ENCODE measurements around the gene SCGB1C1.

SCGB1C1 gene

DNA sequence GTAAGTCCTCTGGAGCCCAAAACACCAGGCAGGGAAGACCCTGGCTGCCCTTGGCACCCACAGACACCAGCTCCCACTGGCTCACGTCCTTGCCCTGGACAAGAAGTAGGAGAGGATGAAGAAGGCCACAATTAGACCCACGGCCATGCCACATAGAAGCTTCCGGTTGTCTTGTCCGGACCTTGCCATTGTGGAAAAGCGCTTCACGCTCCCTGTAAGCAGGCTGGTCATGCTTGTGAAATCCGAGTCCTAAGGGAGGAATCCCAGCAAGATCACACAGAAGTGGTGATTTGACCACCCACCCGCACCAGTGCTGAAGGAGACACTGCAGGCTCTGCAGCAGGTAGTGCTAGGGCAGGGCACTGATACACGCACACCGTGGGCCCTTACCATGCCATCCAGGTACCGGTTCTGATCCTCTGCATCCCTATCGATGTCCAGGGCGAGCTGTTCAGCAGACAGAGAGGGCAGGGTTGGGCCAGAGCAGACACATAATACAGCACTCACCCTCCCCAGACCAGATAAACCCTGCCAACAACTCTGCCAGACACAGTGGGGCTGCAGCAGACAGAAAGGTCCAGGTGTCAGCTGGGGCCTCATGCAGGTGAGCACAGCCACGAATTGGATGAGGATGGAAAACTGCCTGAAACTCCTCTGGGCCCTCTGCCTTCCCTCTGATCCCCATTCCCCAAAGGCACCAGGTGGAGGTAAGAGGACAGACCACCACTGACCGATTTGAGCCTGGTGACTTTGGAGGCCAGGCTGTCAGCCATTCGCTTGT is 12.5 kb downstream of the SCGB1C1 start:
- DNase-seq (ENCODE audit: low read depth in 2 of 2) = no peak

DNA sequence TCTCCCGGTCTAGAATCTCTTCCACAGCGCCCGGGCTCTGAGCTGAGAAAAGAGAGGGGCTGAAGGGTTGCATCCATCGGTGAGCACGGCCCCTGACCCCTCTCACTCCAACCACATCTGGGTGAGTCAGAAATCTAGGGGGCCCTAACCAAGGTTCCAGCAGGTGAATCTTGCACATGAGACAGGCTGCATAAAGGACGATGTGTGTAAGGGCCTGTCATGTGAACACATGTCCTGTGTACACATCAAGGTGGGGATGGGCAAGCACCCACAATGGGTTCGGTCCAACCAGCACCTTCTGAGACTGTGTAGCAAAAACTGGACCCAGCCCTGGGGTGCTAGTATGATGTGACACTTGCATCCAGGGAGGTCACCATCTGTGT is 13.1 kb downstream of the SCGB1C1 start:
- no peak for DNase-seq (ENCODE audit: low read depth in 2 of 2)

DNA sequence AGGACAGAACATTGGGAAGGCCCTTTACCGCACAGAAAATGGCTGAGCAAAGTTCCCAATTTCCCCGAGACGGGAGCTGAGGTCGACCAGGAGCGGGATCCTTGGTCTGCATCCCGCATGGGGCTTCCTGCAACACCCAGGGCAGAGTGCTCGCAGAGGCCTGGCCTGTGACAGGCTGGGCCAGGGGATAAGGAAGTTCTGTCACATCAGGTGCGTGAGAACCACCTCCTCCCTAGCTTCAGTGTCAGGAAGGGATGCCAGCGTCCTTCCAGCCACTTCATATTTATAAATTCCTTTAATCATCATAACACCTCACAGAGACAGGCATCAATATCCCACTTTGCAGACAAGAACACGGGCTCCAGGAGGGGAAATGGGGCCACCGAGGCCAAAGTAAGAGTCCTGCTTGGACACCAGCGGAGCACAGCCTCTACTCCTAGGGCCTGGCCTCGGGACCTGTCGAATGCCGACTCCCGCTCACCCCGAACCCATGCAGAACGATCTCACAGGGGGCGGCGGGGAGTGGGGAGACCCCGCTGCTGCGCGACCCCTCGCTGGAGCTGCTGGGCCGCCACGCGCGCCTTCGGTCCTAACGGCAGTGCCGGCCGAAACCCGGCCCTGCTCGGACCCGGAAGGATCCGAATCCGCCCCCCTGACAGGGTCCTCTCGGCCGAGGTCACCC is 13.8 kb downstream of the SCGB1C1 start:
- DNase-seq (ENCODE audit: low read depth in 2 of 2) = no peak

DNA sequence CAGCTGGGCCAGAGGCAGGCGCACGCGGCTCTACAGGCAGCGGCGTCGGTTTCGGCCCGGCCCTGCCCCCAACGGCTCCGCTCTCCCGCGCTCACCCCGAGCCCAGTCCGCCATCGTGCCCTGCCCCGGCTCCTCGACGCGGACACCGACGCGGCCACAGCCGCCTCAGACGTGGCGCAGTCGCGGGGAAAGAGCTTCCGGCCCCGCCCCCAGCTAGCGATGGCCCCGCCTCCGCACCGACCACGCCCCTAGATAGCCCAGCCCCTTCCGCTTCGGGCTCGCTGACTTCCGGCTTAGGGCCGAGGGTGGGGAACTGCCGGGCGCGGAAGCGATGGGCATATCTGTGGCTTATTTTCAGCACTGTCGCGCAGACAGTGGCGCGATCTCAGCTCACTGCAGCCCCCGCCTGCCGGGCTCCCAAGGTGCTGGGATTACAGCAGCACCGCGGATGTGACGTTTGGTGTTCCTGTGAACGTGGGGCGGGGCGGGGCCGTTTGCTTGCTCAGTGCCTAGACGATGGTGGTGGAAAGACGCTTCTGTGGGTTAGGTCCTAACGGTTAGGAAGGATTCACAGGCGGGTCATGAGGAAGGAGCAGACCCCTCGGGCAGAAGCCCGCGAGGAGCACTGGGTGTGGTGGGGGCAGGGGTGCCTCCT is 14.5 kb downstream of the SCGB1C1 start, which contains the start of the genes BET1L and RIC8A:
TSS of gene BET1L (minus strand) at position 192 of the 655 bp plus-strand sequence. CDS start at position 114, 78 bp downstream.
TSS of gene RIC8A (plus strand) at position 501 of the 655 bp plus-strand sequence. CDS start 1,147 bp downstream, outside the sequence.
- peak; percentile 94 to 96 for DNase-seq (ENCODE audit: low read depth in 2 of 2)

DNA sequence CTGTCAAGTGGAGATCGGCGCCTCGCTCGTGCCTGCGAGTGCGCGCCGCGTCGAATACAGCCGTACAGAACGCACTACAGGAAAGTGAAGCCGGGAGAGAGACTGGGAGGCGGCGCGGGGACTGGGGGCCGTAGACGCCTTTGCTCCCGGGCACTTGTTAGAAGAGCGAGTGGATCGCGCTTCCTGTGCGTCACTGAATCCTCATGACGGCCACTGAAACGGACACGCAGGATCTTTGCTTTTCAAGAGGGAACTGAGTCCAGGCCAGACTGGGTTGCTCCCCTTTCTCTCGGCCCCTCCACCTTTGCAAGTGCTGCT is 14.9 kb downstream of the SCGB1C1 start:
- no peak for DNase-seq (ENCODE audit: low read depth in 2 of 2)

DNA sequence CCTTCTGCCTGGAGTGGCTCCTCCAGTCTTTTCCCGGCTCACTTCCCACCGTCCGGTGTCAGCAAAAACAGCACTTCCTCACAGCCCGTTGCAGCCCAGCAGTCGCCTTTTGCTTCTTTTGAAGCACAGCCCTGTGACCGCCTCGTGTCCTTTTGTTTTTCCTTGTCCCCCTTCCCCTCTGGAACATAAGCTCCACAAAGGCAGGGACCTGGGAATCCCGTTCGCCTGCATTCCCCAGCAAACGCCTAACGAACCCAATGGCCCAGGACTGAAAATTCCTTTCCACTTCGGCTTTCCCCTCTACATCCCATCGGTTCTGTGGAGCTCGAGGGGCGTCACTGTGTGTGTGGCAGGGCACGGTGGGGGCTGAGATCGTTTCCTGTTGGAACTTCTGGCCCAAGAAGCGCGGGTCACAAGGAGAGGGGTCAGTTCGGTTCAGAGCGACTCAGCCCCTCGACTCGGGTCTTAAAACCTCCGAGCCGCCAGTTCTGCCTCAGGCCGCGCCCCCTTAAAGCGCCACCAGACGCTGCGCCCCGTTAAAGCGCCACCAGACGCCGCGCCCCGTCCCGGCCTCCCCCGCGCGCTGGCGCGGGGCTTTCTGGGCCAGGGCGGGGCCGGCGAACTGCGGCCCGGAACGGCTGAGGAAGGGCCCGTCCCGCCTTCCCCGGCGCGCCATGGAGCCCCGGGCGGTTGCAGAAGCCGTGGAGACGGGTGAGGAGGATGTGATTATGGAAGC is 15.5 kb downstream of the SCGB1C1 start:
- peak; percentile 76 to 78 for DNase-seq (ENCODE audit: low read depth in 2 of 2)

DNA sequence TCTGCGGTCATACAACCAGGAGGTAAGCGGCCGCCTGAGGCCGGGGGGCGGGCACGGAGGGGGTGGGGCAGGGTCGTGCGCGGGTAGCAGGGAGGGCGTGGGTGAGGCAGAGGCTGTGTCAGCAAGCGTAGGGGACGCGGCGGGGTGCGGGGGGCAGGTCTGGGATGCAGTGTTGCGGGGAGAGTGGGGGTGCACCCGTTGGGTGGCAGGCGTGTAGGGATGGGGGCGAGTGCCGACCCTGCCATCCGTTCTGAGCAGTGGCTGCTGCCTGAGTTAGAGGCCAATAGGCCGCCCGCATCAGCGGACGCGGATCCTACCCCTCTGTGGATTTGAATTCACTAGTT is 16.0 kb downstream of the SCGB1C1 start:
- DNase-seq (ENCODE audit: low read depth in 2 of 2) = no peak

DNA sequence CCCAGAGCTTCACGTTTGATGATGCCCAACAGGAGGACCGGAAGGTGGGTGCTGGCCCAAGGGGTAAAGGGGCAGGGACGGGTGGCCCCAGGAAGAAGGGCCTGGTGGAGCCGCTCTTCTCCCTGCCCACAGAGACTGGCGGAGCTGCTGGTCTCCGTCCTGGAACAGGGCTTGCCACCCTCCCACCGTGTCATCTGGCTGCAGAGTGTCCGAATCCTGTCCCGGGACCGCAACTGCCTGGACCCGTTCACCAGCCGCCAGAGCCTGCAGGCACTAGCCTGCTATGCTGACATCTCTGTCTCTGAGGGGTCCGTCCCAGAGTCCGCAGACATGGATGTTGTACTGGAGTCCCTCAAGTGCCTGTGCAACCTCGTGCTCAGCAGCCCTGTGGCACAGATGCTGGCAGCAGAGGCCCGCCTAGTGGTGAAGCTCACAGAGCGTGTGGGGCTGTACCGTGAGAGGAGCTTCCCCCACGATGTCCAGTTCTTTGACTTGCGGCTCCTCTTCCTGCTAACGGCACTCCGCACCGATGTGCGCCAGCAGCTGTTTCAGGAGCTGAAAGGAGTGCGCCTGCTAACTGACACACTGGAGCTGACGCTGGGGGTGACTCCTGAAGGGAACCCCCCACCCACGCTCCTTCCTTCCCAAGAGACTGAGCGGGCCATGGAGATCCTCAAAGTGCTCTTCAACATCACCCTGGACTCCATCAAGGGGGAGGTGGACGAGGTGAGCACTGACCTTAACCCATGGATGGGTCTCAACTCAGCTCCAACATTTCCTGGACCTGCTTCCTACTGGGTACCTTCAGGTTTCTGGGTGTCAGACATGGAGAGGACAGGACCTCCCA is 16.6 kb downstream of the SCGB1C1 start:
- DNase-seq (ENCODE audit: low read depth in 2 of 2) = no peak

DNA sequence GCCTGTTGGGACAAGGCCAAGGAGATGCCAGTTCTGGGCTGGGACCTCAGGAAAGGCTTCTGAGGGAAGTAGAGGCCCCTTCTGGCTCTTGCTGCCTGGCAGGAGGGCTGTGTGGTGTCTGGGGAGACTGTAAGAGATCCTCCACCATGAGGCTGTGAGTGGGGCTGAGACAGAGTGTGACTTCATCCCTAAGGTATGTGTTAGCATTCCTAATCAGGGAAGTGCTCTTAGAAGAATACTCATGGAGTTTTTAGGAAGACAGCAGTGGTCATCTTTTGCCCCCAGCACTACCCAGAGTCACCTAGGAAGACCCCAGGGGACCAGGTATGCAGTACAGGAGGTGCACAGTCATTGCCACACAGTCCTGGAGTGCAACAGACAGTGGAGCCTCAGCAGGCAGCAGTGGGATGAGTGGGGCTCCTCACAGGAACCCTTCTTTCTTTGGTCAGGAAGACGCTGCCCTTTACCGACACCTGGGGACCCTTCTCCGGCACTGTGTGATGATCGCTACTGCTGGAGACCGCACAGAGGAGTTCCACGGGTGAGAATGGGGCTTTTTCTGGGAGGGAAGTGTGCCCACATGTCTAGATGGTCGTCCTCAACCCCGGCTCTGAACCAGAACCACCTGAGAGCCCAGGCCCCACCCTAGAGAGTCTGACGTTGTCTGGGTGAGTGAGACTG is 17.4 kb downstream of the SCGB1C1 start:
- DNase-seq (ENCODE audit: low read depth in 2 of 2) = no peak

DNA sequence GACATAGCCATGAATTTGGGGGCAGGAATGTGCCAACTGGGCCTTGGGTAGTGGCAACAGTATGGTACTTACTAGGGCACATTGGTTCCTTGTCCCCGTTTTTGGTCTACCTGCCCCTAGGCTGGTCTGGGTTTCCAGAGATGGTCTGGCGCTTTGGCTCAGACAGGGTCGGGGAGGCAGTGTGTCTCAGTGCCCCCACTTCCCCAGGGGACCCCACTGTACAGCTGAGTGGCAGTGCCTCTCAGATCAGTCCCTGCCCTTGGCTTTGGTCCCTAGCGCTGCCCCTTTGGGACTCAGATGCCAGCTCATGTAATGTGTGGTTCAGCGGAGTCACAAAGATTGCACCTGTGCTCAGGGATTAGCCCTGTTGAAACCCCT is 17.9 kb downstream of the SCGB1C1 start:
- DNase-seq (ENCODE audit: low read depth in 2 of 2) = no peak

DNA sequence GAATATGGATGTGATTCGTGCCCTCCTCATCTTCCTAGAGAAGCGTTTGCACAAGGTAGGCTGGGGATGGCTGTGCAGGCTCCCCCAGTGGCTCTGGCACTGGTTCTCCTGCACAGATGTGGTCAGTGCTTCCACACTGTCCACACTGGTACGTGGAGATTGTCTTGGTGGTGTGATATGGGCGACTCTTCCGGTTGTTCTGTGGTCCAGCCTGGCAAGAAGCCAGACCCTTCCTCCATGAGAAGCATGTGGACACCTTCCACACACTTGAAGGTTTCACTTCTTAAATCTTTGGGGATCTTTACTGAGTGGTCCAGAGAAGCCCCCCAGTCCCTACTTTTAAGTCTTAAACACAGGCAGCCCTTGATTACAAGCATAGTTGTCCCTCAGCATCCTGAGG is 18.4 kb downstream of the SCGB1C1 start:
- DNase-seq (ENCODE audit: low read depth in 2 of 2) = no peak

DNA sequence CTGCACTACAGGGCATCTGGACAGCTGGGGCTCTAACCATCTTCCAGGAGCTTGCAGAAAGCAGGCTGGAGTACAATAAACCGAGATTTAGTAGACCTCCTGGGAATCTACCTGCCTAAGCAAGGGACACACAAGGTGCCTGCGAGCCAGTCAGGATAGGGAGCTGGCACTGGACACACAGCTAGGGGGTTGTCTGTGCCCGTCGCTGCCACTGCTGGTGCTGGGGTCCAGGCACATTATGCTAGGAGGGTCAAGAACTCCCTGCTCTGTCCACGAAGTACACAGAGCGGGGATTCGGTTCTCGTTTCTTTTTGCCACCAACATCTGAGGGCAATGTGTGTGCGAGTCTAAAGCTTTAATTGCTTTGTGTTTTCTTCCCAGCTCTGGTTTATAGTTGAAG is 18.9 kb downstream of the SCGB1C1 start:
- no peak for DNase-seq (ENCODE audit: low read depth in 2 of 2)

DNA sequence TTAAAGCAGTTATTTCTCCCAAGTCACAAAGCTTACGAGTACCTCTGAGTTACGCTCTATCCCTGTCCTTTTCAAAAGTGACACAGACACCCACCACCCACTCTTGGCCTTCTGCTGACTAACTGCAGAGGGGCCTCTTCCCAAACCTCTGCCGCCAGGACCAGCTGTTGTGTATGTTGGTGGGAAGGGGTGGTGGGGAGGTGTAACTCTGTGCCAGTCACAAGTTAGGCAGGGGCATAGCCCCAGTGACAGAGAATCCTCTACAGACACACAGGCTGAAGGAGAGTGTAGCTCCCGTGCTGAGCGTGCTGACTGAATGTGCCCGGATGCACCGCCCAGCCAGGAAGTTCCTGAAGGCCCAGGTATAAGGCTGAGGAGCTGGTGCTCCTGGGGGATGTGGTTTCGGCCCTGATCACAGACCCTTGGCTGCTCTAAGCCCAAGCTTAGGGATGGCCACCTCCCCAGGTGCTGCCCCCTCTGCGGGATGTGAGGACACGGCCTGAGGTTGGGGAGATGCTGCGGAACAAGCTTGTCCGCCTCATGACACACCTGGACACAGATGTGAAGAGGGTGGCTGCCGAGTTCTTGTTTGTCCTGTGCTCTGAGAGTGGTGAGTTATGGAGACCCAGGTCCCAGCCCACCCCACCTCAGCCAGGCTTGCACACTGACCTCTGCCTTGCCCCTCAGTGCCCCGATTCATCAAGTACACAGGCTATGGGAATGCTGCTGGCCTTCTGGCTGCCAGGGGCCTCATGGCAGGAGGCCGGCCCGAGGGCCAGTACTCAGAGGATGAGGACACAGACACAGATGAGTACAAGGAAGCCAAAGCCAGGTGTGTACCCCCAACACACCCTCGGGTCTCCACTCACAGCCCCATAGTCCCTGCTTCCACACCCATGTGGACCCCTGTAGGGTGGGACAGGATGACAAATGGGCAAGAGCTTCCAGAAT is 19.5 kb downstream of the SCGB1C1 start:
- no peak for DNase-seq (ENCODE audit: low read depth in 2 of 2)

DNA sequence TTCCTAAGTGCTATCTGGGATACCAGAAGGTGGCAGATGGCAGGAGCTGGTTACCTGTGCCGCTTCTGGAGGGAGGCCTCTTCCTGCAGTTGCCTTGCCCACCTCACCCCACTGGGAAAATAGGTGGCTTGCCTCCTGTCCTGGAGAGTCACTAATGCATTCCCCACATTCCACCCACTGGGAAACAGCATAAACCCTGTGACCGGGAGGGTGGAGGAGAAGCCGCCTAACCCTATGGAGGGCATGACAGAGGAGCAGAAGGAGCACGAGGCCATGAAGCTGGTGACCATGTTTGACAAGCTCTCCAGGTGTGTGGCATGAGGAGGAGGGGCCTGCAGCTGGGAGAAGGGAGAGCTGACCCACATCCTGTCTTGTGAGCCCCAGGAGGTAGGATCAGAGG is 20.2 kb downstream of the SCGB1C1 start:
- no peak for DNase-seq (ENCODE audit: low read depth in 2 of 2)

DNA sequence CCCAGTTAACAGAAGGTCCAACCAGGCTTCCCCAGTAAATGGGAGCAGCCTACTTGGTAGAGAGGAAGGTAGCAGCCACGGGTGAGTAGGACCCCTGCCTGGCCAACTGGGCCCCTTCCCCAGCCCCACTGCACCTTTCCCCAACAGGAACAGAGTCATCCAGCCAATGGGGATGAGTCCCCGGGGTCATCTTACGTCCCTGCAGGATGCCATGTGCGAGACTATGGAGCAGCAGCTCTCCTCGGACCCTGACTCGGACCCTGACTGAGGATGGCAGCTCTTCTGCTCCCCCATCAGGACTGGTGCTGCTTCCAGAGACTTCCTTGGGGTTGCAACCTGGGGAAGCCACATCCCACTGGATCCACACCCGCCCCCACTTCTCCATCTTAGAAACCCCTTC is 21.2 kb downstream of the SCGB1C1 start:
- DNase-seq (ENCODE audit: low read depth in 2 of 2) = no peak

DNA sequence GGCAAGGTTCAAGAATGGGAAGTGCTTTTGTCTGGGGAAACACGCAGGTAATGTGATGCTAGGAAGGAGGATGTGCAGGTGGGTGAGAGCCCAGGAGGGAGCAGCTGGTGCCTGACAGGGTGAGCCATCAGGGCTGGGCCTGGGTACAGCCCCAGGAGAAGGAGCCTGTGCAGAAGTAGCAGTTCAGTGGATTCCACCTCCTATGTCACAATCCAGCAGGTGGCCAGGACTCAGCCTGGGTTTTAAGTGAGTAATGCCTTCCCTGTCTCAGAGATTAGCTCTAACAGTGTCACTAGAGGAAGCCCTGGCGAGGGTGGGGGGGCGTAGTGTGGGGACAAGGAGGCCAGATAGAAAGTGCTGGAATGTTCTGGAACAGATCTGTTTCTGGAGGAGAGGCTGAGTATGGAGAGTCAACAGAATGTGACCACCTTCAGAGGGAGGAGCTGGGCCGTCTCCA is 22.7 kb downstream of the SCGB1C1 start:
- no peak for DNase-seq (ENCODE audit: low read depth in 2 of 2)

DNA sequence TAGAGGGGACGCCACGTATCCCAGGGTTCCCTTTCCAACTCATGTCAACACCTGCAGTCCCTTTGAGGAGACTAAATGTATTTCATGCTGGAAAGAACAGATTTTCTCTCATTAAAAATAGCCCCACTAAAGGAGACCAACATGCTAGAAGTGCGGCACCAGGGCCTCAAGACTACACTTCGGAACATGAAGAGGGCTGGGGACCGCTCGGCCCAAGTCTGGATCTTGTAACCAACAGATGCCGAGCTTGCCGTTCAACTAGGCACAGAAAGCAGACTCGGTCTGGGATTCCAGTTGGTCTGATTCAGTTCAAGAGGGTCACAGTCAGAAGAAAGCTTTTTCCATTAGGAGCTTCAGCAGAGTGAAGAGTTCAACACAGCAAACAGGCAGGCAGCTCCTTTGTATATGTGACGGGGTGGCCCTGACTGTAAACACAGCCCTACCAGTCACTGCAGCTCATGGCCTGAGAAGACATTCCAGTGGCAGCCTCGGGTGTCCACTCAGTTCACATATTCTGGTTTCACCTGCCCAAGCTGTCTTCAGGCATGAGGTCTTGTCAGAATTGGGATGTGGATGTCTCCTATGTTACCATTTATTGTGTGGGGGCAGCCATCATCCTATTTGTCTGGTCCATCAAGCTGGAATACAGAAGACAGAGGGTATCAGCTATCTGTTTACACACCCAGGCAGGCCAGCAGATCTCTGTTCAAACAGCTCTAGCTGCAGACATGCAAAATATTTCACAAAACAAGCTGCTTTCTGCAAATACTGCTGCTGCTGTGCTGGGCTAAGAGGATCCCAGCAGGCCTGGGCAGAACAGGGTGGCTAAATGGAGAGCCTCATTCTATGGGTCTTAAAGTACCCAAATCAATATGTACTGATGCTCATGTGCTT is 23.4 kb downstream of the SCGB1C1 start:
- DNase-seq (ENCODE audit: low read depth in 2 of 2) = no peak

DNA sequence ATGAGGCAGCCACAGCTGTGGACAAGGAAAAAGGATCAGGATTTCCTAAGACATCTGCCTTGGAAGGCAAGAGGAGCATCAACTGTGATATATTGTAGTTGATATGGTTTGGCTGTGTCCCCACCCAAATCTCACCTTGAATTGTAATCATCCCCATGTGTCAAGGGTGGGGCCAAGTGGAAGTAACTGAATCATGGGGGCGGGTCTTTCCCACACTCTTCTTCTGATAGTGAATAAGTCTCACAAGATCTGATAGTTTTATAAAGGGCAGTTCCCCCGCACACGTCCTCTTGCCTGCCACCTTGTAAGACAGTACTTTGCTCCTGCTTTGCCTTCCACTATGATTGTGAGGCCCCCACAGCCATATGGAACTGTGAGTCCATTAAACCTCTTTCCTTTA is 24.8 kb downstream of the SCGB1C1 start:
- no peak for DNase-seq (ENCODE audit: low read depth in 2 of 2)
